Activated gamma-delta T cell (primary cell): ENCODE results near the gene PSMA6.

Experiments used
- DNase-seq: peaks from one replicate; lab custom pipeline; 2025; lab: John Stamatoyannopoulos, UW

PSMA6 gene

GRCh38 chr14:35367056-35367372, 74.8 kb downstream of the PSMA6 start:
- DNase-seq: no peak
